ENCODE results near the gene SMOC1. TPM values are rescaled to one million over a fixed set of nuclear protein-coding genes. Genes with fewer than 3 reads are reported as not detected.

The SMOC1 gene
- total and polyA plus RNA-seq, 2 of the 8 experiments (the other 6 are each of a cell fraction or from before 2014, with no cell fraction given) = 1.6 to 2.4 TPM

GRCh38 chr14:69860221-69860620 lies 19.0 kb upstream of the SMOC1 start:
- Histone ChIP-seq H4K8ac (ENCODE audit: extremely low read depth, insufficient read depth, low read length) (no peak overlapping the region), H3K18ac (ENCODE audit: extremely low read depth, low read length) (peak overlapping the region; percentile 7; the same call in 1 of the 2 replicates), H3K9me3 (ENCODE audit: insufficient read depth in 2 of 2, low read depth in 1 of 2, low read length in 1 of 2) (0 out of 4 replicates have a peak, but pooled peaks cover 0 to 3% of the 10 kb centered on the region in 2 experiments), H2BK12ac (ENCODE audit: low read depth, low read length) (no peak overlapping the region), H3K9ac (replicated peaks in 1 of 4; ENCODE audit: extremely low read depth in 1 of 4, low read depth in 3 of 4, low read length in 3 of 4) (no peak overlapping the region), H3K14ac (ENCODE audit: insufficient read length) (no peak overlapping the region), H3K79me2 (ENCODE audit: control insufficient read depth in 1 of 2, insufficient read depth in 2 of 2, low read length in 2 of 2) (no peaks in the 10 kb centered on the region), H4K20me1 (replicated peaks in 1 of 2; ENCODE audit: control insufficient read depth in 1 of 2, insufficient read depth in 2 of 2, low read length in 2 of 2) (no peaks in the 10 kb centered on the region), H4K91ac (replicated peaks; ENCODE audit: insufficient read length, low read length) (no peak overlapping the region), H3K36me3 (ENCODE audit: control insufficient read depth in 2 of 4, insufficient read depth in 4 of 4, low read length in 3 of 4) (no peaks in the 10 kb centered on the region), H3K4me3 (ENCODE audit: extremely low read depth in 1 of 4, insufficient read depth in 2 of 4, low read depth in 3 of 4, low read length in 4 of 4) (no peak overlapping the region), H2BK20ac (ENCODE audit: low read length) (peak overlapping the region; percentile 23; the same call in 1 of the 2 replicates), H2BK5ac (ENCODE audit: low read depth, low read length) (no peak overlapping the region), H3K4me2 (ENCODE audit: insufficient read depth in 1 of 2, low read depth in 2 of 2, low read length in 2 of 2) (0 out of 4 replicates have a peak overlapping the region, but pooled peaks of 1 of the 2 experiments have one; percentile 31), H4K5ac (ENCODE audit: insufficient read length, low read depth, low read length) (no peak overlapping the region), H3K27ac (ENCODE audit: low read depth, low read length) (no peak overlapping the region), H2BK15ac (ENCODE audit: low read length) (no peak overlapping the region), H3K79me1 (ENCODE audit: low read depth, low read length) (no peaks in the 10 kb centered on the region), H2AFZ (ENCODE audit: low read length) (0 out of 2 replicates have a peak overlapping the region, but pooled peaks have one; percentile 40), H3K4me1 (replicated peaks in 1 of 4; ENCODE audit: control insufficient read depth in 3 of 4, insufficient read depth in 4 of 4, low read length in 3 of 4) (peaks cover 0 to 15% (median 10%) of the 10 kb centered on the region in 4 experiments; a peak in 4 of 7 replicates), H3K23ac (ENCODE audit: insufficient read length) (no peak overlapping the region), H3K27me3 (replicated peaks in 1 of 4; ENCODE audit: control insufficient read depth in 3 of 4, extremely low read depth in 1 of 4, insufficient read depth in 3 of 4, low read length in 3 of 4) (peaks cover 0 to 4% (median 0%) of the 10 kb centered on the region in 4 experiments; a peak in 3 of 7 replicates), H2BK120ac (replicated peaks; ENCODE audit: low read depth, low read length) (no peak overlapping the region), H3K56ac (replicated peaks; ENCODE audit: insufficient read length, low read depth, low read length) (no peak overlapping the region), H3K4ac (replicated peaks; ENCODE audit: insufficient read length, low read depth, low read length) (no peak overlapping the region), H3K23me2 (ENCODE audit: low read depth, low read length) (no peaks in the 10 kb centered on the region), H2AK5ac (ENCODE audit: low read depth, low read length) (no peak overlapping the region)
- 62% methylated on average over 12 of the region's 12 CpGs; no CpG with 5 or more reads in 1 of the 2 experiments for WGBS, 2 experiments (ENCODE audit: extremely low coverage in 1 of 2, insufficient coverage in 1 of 2, insufficient read length in 1 of 2, insufficient replicate concordance in 2 of 2, low coverage in 1 of 2, low lambda C conversion rate in 2 of 2, missing lambda C conversion rate in 1 of 2)
- POLR2A ChIA-PET (ENCODE audit: partially characterized antibody) = interaction anchor here (1.0 kb wide), 1 partner anchor 18 kb away, joined by 3 read pairs; no protein-coding TSS in a partner anchor
- CTCF ChIA-PET (ENCODE audit: partially characterized antibody) = interaction anchor here (0.7 to 3.9 kb wide), 9 partner anchors 18 to 592 kb away, joined by 3 to 15 read pairs (median 4); no protein-coding TSS in a partner anchor
- TF ChIP-seq PHF8 (conservative IDR thresholded peaks at IDR 0.05; ENCODE audit: low read depth, low read length) = no peak
- TF ChIP-seq, protein P1, sequence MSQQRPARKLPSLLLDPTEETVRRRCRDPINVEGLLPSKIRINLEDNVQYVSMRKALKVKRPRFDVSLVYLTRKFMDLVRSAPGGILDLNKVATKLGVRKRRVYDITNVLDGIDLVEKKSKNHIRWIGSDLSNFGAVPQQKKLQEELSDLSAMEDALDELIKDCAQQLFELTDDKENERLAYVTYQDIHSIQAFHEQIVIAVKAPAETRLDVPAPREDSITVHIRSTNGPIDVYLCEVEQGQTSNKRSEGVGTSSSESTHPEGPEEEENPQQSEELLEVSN (IDR thresholded peaks at IDR 0.05) = peak; percentile 34; the same call in 1 of the 2 replicates
- TF ChIP-seq MAX (IDR thresholded peaks at IDR 0.05) = 0 out of 2 replicates have a peak, but pooled peaks have one; percentile 22
- peak in 1 of 2 experiments; percentile 48 for DNase-seq (ENCODE audit: low read depth in 1 of 2, low spot score in 2 of 2)
- FAIRE-seq = no peak

Data from H1 (cell line).